COLO829 (cell line): ENCODE data around the gene SCAMP4.

Source experiments
- DNase-seq: peaks from one replicate; pipeline ENCODE4 v3.0.0; 2012; ENCODE audit warnings: low spot score

The SCAMP4 gene

GRCh38 chr19:1912760-1913505, 7.7 kb downstream of the SCAMP4 start:
- no peak for DNase-seq

GRCh38 chr19:1913781-1914577, 8.8 kb downstream of the SCAMP4 start:
- no peak for DNase-seq

GRCh38 chr19:1914826-1915341, 9.7 kb downstream of the SCAMP4 start:
- no peak for DNase-seq

- DNase-seq: no peak
Observed at GRCh38 chr19:1917146-1917545, 11.9 kb downstream of the SCAMP4 start.

- DNase-seq: no peak
Observed at GRCh38 chr19:1917926-1918325, 12.7 kb downstream of the SCAMP4 start.

- DNase-seq: no peak
Observed at GRCh38 chr19:1918975-1919374, 13.8 kb downstream of the SCAMP4 start.

GRCh38 chr19:1920644-1921043, 15.4 kb downstream of the SCAMP4 start:
- no peak for DNase-seq

- no peak for DNase-seq
Observed at GRCh38 chr19:1921326-1921725, 16.1 kb downstream of the SCAMP4 start.

- DNase-seq: no peak
Observed at GRCh38 chr19:1921825-1922224, 16.6 kb downstream of the SCAMP4 start.

- DNase-seq: no peak
Observed at GRCh38 chr19:1922803-1923202, 17.6 kb downstream of the SCAMP4 start.

GRCh38 chr19:1923319-1923718, 18.1 kb downstream of the SCAMP4 start:
- DNase-seq: no peak

- DNase-seq: no peak
Observed at GRCh38 chr19:1924320-1924961, 19.2 kb downstream of the SCAMP4 start.

- no peak for DNase-seq
Observed at GRCh38 chr19:1925544-1925943, 20.3 kb downstream of the SCAMP4 start.

GRCh38 chr19:1929021-1929742, 24.0 kb downstream of the SCAMP4 start:
- DNase-seq: peak; percentile 79

GRCh38 chr19:1931445-1931844, 26.2 kb downstream of the SCAMP4 start:
- no peak for DNase-seq

- no peak for DNase-seq
Observed at GRCh38 chr19:1932395-1932794, 27.2 kb downstream of the SCAMP4 start.

GRCh38 chr19:1933244-1933643, 28.0 kb downstream of the SCAMP4 start:
- no peak for DNase-seq

GRCh38 chr19:1933942-1934341, 28.7 kb downstream of the SCAMP4 start:
- no peak for DNase-seq

- no peak for DNase-seq
Observed at GRCh38 chr19:1935484-1936208, 30.4 kb downstream of the SCAMP4 start.

GRCh38 chr19:1936430-1936829, 31.2 kb downstream of the SCAMP4 start:
- no peak for DNase-seq

- DNase-seq: no peak
Observed at GRCh38 chr19:1936916-1937610, 31.9 kb downstream of the SCAMP4 start.
